Vagina (tissue), 2 donors: ENCODE data around the gene ABCC3. TPM values are rescaled to one million over a fixed set of nuclear protein-coding genes. Genes with fewer than 3 reads are reported as not detected.

Source experiments
- DNase-seq, 2 donors: peaks; one replicate each; pipeline ENCODE4 v3.0.0-alpha.2; 2017; ENCODE audit errors: extremely low spot score in 2 of 2
- H3K27ac ChIP-seq: fragments of 200-600 bp; sonication (generic); one replicate; pipeline ENCODE4 v1.5.1; 2019
- H3K27me3 ChIP-seq: fragments of 200-600 bp; sonication (generic); one replicate; pipeline ENCODE4 v1.5.1; 2019
- H3K36me3 ChIP-seq, 2 donors: fragments of 200-600 bp; sonication (generic); one replicate each; pipeline ENCODE4 v1.5.1; 2017 to 2019
- H3K4me1 ChIP-seq: fragments of 200-600 bp; sonication (generic); one replicate; pipeline ENCODE4 v1.5.1; 2019
- H3K4me3 ChIP-seq, 2 donors: fragments of 200-600 bp; sonication (generic); 1 replicate in 1 of 2; 2 replicates in 1 of 2; pipeline ENCODE4 v1.5.1; 2016 to 2019
- H3K9me3 ChIP-seq: fragments of 200-600 bp; sonication (generic); one replicate; pipeline ENCODE4 v1.5.1; 2019
- POLR2A ChIP-seq, 2 donors: fragments of 450-650 bp; IDR thresholded peaks; one replicate each; pipeline ENCODE4 v1.6.1; 2017; ENCODE audit warnings: antibody characterized with exemption in 2 of 2, mild to moderate bottlenecking in 2 of 2, moderate library complexity in 2 of 2
- POLR2AphosphoS5 ChIP-seq, 2 donors: sonication (generic); formaldehyde crosslinking; IDR thresholded peaks; one replicate each; pipeline ENCODE4 v1.9.0; 2017; ENCODE audit warnings: antibody characterized with exemption in 2 of 2, mild to moderate bottlenecking in 2 of 2, low read depth in 1 of 2; ENCODE audit not compliant: insufficient read depth in 1 of 2
- intact Hi-C: fragments of 100-400 bp; cut with DNase I; formaldehyde crosslinking; loops from one replicate; pipeline ENCODE4 v1.15.1; 2023
- total RNA-seq: library from RNA; depleted of rRNA; stranded (reverse); fragments of >200 nt; gene quantifications from one replicate; pipeline ENCODE4 v1.2.3, GENCODE V29; 2016
- TF ChIP-seq, protein P1 (sequence below), 3 experiments: fragments of 450-650 bp in 2 of 3; fragments of 200-600 bp in 1 of 3; sonication (generic) in 1 of 3; IDR thresholded peaks; one replicate each; pipeline ENCODE4 v1.5.1; 2017 to 2019; ENCODE audit warnings: antibody characterized with exemption in 3 of 3, mild to moderate bottlenecking in 2 of 3, moderate library complexity in 2 of 3

Gene ABCC3
- total RNA-seq, 1 donor from 2014 or later = 47.6 TPM

- intact Hi-C loops = no loop called here
- TF ChIP-seq, protein P1, sequence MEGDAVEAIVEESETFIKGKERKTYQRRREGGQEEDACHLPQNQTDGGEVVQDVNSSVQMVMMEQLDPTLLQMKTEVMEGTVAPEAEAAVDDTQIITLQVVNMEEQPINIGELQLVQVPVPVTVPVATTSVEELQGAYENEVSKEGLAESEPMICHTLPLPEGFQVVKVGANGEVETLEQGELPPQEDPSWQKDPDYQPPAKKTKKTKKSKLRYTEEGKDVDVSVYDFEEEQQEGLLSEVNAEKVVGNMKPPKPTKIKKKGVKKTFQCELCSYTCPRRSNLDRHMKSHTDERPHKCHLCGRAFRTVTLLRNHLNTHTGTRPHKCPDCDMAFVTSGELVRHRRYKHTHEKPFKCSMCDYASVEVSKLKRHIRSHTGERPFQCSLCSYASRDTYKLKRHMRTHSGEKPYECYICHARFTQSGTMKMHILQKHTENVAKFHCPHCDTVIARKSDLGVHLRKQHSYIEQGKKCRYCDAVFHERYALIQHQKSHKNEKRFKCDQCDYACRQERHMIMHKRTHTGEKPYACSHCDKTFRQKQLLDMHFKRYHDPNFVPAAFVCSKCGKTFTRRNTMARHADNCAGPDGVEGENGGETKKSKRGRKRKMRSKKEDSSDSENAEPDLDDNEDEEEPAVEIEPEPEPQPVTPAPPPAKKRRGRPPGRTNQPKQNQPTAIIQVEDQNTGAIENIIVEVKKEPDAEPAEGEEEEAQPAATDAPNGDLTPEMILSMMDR (IDR thresholded peaks at IDR 0.05) = no peak
- TF ChIP-seq POLR2A (IDR thresholded peaks at IDR 0.05) (no peak), POLR2AphosphoS5 (IDR thresholded peaks at IDR 0.05; ENCODE audit: insufficient read depth in 1 of 2, low read depth in 1 of 2) (no peak)
- no peak overlapping the region for H3K27ac ChIP-seq
These were observed 40.5 kb downstream of the ABCC3 start for GRCh38 chr17:50675190-50675589.

DNA sequence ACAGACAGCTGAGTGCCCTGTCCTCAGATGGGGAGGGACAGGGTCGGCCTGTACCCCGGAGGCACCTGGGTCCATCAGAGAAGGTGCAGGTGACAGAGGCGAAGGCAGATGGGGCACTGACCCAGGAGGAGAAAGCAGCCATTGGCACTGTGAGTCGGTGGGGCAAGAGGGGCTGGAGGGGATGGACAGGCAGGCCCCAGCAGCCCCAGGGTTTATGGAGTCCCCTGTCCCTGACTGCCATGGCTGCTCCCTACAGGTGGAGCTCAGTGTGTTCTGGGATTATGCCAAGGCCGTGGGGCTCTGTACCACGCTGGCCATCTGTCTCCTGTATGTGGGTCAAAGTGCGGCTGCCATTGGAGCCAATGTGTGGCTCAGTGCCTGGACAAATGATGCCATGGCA, 40.9 kb downstream of the ABCC3 start:
- Histone ChIP-seq H3K27me3 (no peaks in the 10 kb centered on the region), H3K36me3 (no peaks in the 10 kb centered on the region), H3K4me3 (no peak overlapping the region), H3K27ac (no peak overlapping the region), H3K9me3 (no peaks in the 10 kb centered on the region), H3K4me1 (peaks cover 11% of the 10 kb centered on the region)
- TF ChIP-seq POLR2A (IDR thresholded peaks at IDR 0.05) (no peak), POLR2AphosphoS5 (IDR thresholded peaks at IDR 0.05; ENCODE audit: insufficient read depth in 1 of 2, low read depth in 1 of 2) (no peak)
- TF ChIP-seq, protein P1 (IDR thresholded peaks at IDR 0.05) = no peak
- intact Hi-C loops = no loop called here
- DNase-seq = no peak

More at GRCh38 chr17:50675190-50675589, 40.5 kb downstream of the ABCC3 start:
- H3K36me3 ChIP-seq = no peaks in the 10 kb centered on the region
- no peak overlapping the region for H3K4me3 ChIP-seq
- H3K27me3 ChIP-seq = no peaks in the 10 kb centered on the region
- DNase-seq = no peak
- H3K4me1 ChIP-seq = peaks cover 11% of the 10 kb centered on the region
- no peaks in the 10 kb centered on the region for H3K9me3 ChIP-seq

- DNase-seq = no peak
- TF ChIP-seq, protein P1 (IDR thresholded peaks at IDR 0.05) = no peak
- TF ChIP-seq POLR2A (IDR thresholded peaks at IDR 0.05) (no peak), POLR2AphosphoS5 (IDR thresholded peaks at IDR 0.05; ENCODE audit: insufficient read depth in 1 of 2, low read depth in 1 of 2) (no peak)
- H3K27ac ChIP-seq = no peak overlapping the region
- peaks cover 17% of the 10 kb centered on the region for H3K4me1 ChIP-seq
- H3K9me3 ChIP-seq = no peaks in the 10 kb centered on the region
- no peaks in the 10 kb centered on the region for H3K36me3 ChIP-seq
- intact Hi-C loops = no loop called here
- no peaks in the 10 kb centered on the region for H3K27me3 ChIP-seq
- no peak overlapping the region for H3K4me3 ChIP-seq
These were observed 41.6 kb downstream of the ABCC3 start for GRCh38 chr17:50676065-50676975.

DNA sequence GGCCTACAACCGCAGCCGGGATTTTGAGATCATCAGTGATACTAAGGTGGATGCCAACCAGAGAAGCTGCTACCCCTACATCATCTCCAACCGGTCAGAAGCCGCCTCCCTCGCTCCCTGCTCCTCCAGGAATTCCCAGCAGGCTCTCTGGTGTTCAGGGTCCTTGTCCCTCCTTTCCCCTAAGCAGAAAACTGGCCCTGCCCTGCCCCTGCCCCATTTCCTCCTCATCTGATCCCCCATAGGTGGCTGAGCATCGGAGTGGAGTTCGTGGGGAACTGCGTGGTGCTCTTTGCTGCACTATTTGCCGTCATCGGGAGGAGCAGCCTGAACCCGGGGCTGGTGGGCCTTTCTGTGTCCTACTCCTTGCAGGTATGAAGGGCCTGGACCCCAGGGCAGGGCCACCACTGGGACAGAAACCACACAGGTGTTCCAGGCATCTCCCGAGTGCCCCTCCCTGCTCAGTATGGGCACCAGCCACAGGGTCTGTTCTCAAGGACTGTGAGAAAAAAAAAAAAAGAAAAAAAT, 43.2 kb downstream of the ABCC3 start:
- H3K27ac ChIP-seq = no peak overlapping the region
- no peak overlapping the region for H3K4me3 ChIP-seq
- H3K36me3 ChIP-seq = no peaks in the 10 kb centered on the region
- no peaks in the 10 kb centered on the region for H3K9me3 ChIP-seq
- TF ChIP-seq POLR2A (IDR thresholded peaks at IDR 0.05) = no peak
- TF ChIP-seq, protein P1 (IDR thresholded peaks at IDR 0.05) = no peak
- TF ChIP-seq POLR2AphosphoS5 (IDR thresholded peaks at IDR 0.05; ENCODE audit: insufficient read depth in 1 of 2, low read depth in 1 of 2) = no peak
- H3K27me3 ChIP-seq = no peaks in the 10 kb centered on the region
- DNase-seq = no peak
- intact Hi-C loops = no loop called here
- peaks cover 14% of the 10 kb centered on the region for H3K4me1 ChIP-seq
